Fibroblast of mammary gland (primary cell): ENCODE measurements around the gene ABAT.

Source experiments
- DNase-seq: peaks from one replicate; pipeline ENCODE4 v3.0.0-alpha.2; 2010; ENCODE audit warnings: low read depth
- H3K4me3 ChIP-seq: 2 replicates; pipeline ENCODE4 v1.5.1; 2011; ENCODE audit warnings: low read depth, mild to moderate bottlenecking, low read length, moderate library complexity; ENCODE audit not compliant: control insufficient read depth
- CTCF ChIP-seq: conservative IDR thresholded peaks from 2 replicates; pipeline ENCODE4 v1.5.1; 2011; ENCODE audit warnings: low read depth, low read length, inconsistent platforms; ENCODE audit not compliant: control insufficient read depth, insufficient read depth

ABAT gene

GRCh38 chr16:8631373-8631772, 43.0 kb upstream of the ABAT start:
- H3K4me3 ChIP-seq = no peak overlapping the region
- TF ChIP-seq CTCF = no peak
- DNase-seq = no peak

- no peak for TF ChIP-seq CTCF
- no peak overlapping the region for H3K4me3 ChIP-seq
- no peak for DNase-seq
Observed at GRCh38 chr16:8631818-8632465, 42.5 kb upstream of the ABAT start.

- H3K4me3 ChIP-seq = no peak overlapping the region
- DNase-seq = no peak
- TF ChIP-seq CTCF = no peak
Observed at GRCh38 chr16:8632675-8633182, 41.7 kb upstream of the ABAT start.

- DNase-seq = peak; percentile 39
- H3K4me3 ChIP-seq = no peak overlapping the region
- TF ChIP-seq CTCF = peak; percentile 75
Observed at GRCh38 chr16:8634991-8635736, 39.3 kb upstream of the ABAT start.

GRCh38 chr16:8639694-8640093, 34.7 kb upstream of the ABAT start:
- no peak for DNase-seq
- no peak overlapping the region for H3K4me3 ChIP-seq
- TF ChIP-seq CTCF = no peak

- no peak overlapping the region for H3K4me3 ChIP-seq
- no peak for TF ChIP-seq CTCF
- no peak for DNase-seq
Observed at GRCh38 chr16:8641671-8642070, 32.7 kb upstream of the ABAT start.

GRCh38 chr16:8642146-8642545, 32.3 kb upstream of the ABAT start:
- no peak for DNase-seq
- no peak for TF ChIP-seq CTCF
- no peak overlapping the region for H3K4me3 ChIP-seq
